Testis (tissue), 2 donors: ENCODE measurements around the gene PRPF4.

ENCODE experiments used
- CTCF ChIP-seq, 3 experiments: fragments of 450-650 bp in 2 of 3; fragments of 200-600 bp in 1 of 3; sonication (generic) in 1 of 3; IDR thresholded peaks; one replicate each; pipeline ENCODE4 v1.5.1; 2016 to 2019; ENCODE audit warnings: antibody characterized with exemption in 3 of 3, mild to moderate bottlenecking in 2 of 3, moderate library complexity in 1 of 3
- POLR2A ChIP-seq: fragments of 450-650 bp; IDR thresholded peaks from one replicate; pipeline ENCODE4 v1.6.1; 2017; ENCODE audit warnings: antibody characterized with exemption, mild to moderate bottlenecking, moderate library complexity

- TF ChIP-seq CTCF (IDR thresholded peaks at IDR 0.05) (no peak), POLR2A (no peak)
Observed at GRCh38 chr9:113293285-113293878, 17.9 kb downstream of the PRPF4 start.
